Esophagus squamous epithelium (tissue), 5 donors: ENCODE results near the gene GGACT. TPM values are rescaled to one million over a fixed set of nuclear protein-coding genes. Genes with fewer than 3 reads are reported as not detected.

Experiments used
- DNase-seq: peaks from one replicate; lab custom pipeline; 2025; lab: John Stamatoyannopoulos, UW
- H3K27ac ChIP-seq, 4 donors: fragments of 200-600 bp; sonication (generic); one replicate each; pipeline ENCODE4 v1.5.1; 2016 to 2019; ENCODE audit warnings: mild to moderate bottlenecking in 1 of 4
- H3K27me3 ChIP-seq, 4 donors: fragments of 200-600 bp; sonication (generic); 1 replicate in 3 of 4; 2 replicates in 1 of 4; pipeline versions ENCODE4 v1.5.1 to v1.6.0; 2017 to 2021; ENCODE audit warnings: antibody characterized with exemption in 1 of 4
- H3K36me3 ChIP-seq, 3 donors: fragments of 200-600 bp; sonication (generic); one replicate each; pipeline ENCODE4 v1.5.1; 2016 to 2019
- H3K4me1 ChIP-seq, 3 donors: fragments of 200-600 bp; sonication (generic); one replicate each; pipeline ENCODE4 v1.5.1; 2017 to 2019
- H3K4me3 ChIP-seq, 4 donors: fragments of 200-600 bp; sonication (generic); 1 replicate in 3 of 4; 2 replicates in 1 of 4; pipeline ENCODE4 v1.5.1; 2016 to 2019; ENCODE audit warnings: mild to moderate bottlenecking in 2 of 4, moderate library complexity in 1 of 4
- H3K9me3 ChIP-seq, 3 donors: fragments of 200-600 bp; sonication (generic); one replicate each; pipeline ENCODE4 v1.5.1; 2016 to 2019
- CTCF ChIP-seq, 6 experiments: fragments of 450-650 bp in 4 of 6; fragments of 200-600 bp in 2 of 6; sonication (generic) in 2 of 6; IDR thresholded peaks; one replicate each; pipeline ENCODE4 v1.5.1; 2016 to 2019; ENCODE audit warnings: antibody characterized with exemption in 6 of 6, mild to moderate bottlenecking in 4 of 6, moderate library complexity in 4 of 6
- POLR2A ChIP-seq, 4 donors: fragments of 450-650 bp; IDR thresholded peaks; one replicate each; pipeline ENCODE4 v1.6.1; 2017; ENCODE audit warnings: antibody characterized with exemption in 4 of 4, mild to moderate bottlenecking in 4 of 4, moderate library complexity in 3 of 4
- WGBS, 2 donors: methylation state at CpG; one replicate each; pipeline ENCODE4 v1.1.5; 2018; 5-methylcytosine and 5-hydroxymethylcytosine counted together
- intact Hi-C: fragments of 100-400 bp; cut with DNase I; formaldehyde crosslinking; loops from one replicate; pipeline ENCODE4 v1.15.0; 2022
- total RNA-seq, 4 donors: library from RNA; depleted of rRNA; stranded (reverse); fragments of >200 nt; gene quantifications; one replicate each; pipeline ENCODE4 v1.1.0, GENCODE V29; 2016
- donor health status: DM: yes; HTN: yes; CAD: no.

Gene GGACT
- total RNA-seq, 4 donors from 2014 or later: 0.75 to 5.1 (median 2.0) TPM

DNA sequence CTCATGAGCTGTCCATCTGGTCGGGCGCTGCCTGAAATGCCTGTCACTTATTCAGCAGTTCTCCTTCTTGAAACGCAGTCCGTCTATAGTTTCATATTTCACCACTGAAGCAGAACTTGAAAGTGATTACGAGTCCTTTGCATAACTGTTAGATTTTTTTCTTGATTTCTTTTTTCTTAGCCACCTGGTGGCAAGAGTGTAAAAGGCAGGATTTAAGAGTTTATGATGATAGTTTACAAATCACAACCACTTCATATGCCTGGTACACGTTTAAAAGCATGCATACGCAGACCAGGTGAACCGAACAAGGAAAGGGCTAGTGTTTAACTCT lies 45.8 kb downstream of the GGACT start:
- H3K36me3 ChIP-seq: no peaks in the 10 kb centered on the region
- peak overlapping the region in 1 of 4 donors; percentile 2 for H3K4me3 ChIP-seq
- no peaks in the 10 kb centered on the region for H3K9me3 ChIP-seq
- intact Hi-C loops: no loop called here
- TF ChIP-seq CTCF (IDR thresholded peaks at IDR 0.05) (peak in 4 of 6 experiments; percentile 37 to 60 (median 51)), POLR2A (IDR thresholded peaks at IDR 0.05) (no peak)
- no peaks in the 10 kb centered on the region for H3K27me3 ChIP-seq
- peaks cover 28 to 69% (median 45%) of the 10 kb centered on the region in 3 donors for H3K4me1 ChIP-seq
- peak overlapping the region; percentile 40 to 72 (median 66) for H3K27ac ChIP-seq
- 18 to 43% methylated on average over 8 of the region's 8 CpGs for WGBS, 2 donors
- no peak for DNase-seq

GRCh38 chr13:100541897-100542825 lies 46.4 kb downstream of the GGACT start:
- peak overlapping the region in 1 of 4 donors; percentile 2 for H3K4me3 ChIP-seq
- TF ChIP-seq POLR2A (IDR thresholded peaks at IDR 0.05) (no peak), CTCF (IDR thresholded peaks at IDR 0.05) (no peak)
- intact Hi-C loops: no loop called here
- H3K27ac ChIP-seq: peak overlapping the region; percentile 40 to 72 (median 66)
- WGBS, 2 donors: 36 to 49% methylated on average over 12 to 18 of the region's 18 CpGs
- peaks cover 22 to 63% (median 39%) of the 10 kb centered on the region in 3 donors for H3K4me1 ChIP-seq
- H3K27me3 ChIP-seq: no peaks in the 10 kb centered on the region
- no peaks in the 10 kb centered on the region for H3K9me3 ChIP-seq
- DNase-seq: no peak
- H3K36me3 ChIP-seq: no peaks in the 10 kb centered on the region

- WGBS, 2 donors: 43 to 61% methylated on average over 1 to 2 of the region's 3 CpGs
- Histone ChIP-seq H3K9me3 (no peaks in the 10 kb centered on the region), H3K4me1 (peaks cover 19 to 51% (median 31%) of the 10 kb centered on the region in 3 donors), H3K4me3 (no peak overlapping the region), H3K27ac (no peak overlapping the region), H3K36me3 (no peaks in the 10 kb centered on the region), H3K27me3 (no peaks in the 10 kb centered on the region)
- no peak for DNase-seq
- intact Hi-C loops: no loop called here
- TF ChIP-seq CTCF (IDR thresholded peaks at IDR 0.05) (no peak), POLR2A (IDR thresholded peaks at IDR 0.05) (no peak)
Observed at GRCh38 chr13:100540621-100541020, 48.0 kb downstream of the GGACT start.

DNA sequence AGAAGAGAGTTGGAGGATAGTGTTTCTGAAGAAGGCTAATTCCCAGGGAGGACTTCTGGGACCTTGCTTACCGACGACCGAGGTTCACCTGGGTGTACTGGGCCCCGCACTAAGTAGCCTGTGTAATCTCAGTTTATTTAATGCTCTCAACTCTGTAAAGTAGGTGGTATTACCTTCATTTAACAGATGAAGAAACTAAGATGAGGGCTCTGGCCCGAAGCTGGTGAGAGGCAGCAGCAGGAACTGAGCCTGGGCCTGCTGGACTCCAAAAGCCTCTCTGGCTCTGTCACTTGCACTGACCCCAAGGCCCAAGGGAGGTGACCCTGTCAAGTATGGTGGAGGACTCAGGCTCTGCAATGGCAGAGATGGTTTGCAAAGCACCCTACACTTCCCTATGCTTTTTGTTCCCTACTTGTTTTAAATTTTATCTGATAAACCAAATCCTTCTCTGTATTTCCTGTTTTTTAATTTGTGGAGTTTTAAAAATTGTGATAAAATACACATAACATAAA lies 50.6 kb downstream of the GGACT start:
- 91 to 97% methylated on average over 5 of the region's 5 CpGs for WGBS, 2 donors
- no peak for DNase-seq
- Histone ChIP-seq H3K27ac (no peak overlapping the region), H3K4me3 (no peak overlapping the region), H3K27me3 (no peaks in the 10 kb centered on the region), H3K9me3 (no peaks in the 10 kb centered on the region), H3K36me3 (peaks cover 0 to 2% (median 0%) of the 10 kb centered on the region in 3 donors), H3K4me1 (peaks cover 8 to 25% (median 12%) of the 10 kb centered on the region in 3 donors)
- intact Hi-C loops: no loop called here
- TF ChIP-seq CTCF (IDR thresholded peaks at IDR 0.05) (no peak), POLR2A (IDR thresholded peaks at IDR 0.05) (no peak)

DNA sequence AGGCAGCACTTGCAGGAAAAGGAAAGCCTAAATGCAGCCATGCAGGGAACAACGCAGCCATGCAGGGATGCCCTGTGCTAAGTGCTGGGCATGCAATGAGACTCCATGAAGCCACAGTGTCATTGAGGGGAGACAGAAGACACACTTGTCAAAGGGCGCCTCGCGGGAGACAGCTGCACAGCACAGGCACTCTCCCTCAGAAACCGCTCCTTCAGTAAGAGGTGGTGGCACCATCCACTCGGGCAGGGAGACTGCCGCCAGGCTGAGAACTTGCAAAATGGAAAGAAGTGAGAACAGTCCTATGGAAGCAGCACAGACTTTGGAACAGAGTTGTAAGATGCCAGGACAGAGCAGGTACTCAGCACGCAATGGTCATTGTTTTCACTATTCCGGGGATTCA lies 51.1 kb downstream of the GGACT start:
- H3K9me3 ChIP-seq: no peaks in the 10 kb centered on the region
- no peak overlapping the region for H3K4me3 ChIP-seq
- 94 to 96% methylated on average over 9 of the region's 9 CpGs for WGBS, 2 donors
- no peaks in the 10 kb centered on the region for H3K27me3 ChIP-seq
- H3K27ac ChIP-seq: no peak overlapping the region
- TF ChIP-seq POLR2A (IDR thresholded peaks at IDR 0.05) (no peak), CTCF (IDR thresholded peaks at IDR 0.05) (no peak)
- intact Hi-C loops: no loop called here
- DNase-seq: no peak
- peaks cover 0 to 7% (median 0%) of the 10 kb centered on the region in 3 donors for H3K36me3 ChIP-seq
- H3K4me1 ChIP-seq: peaks cover 5 to 19% (median 11%) of the 10 kb centered on the region in 3 donors
